HG02759 (cell line): Measurements from ENCODE around the gene HAVCR2.
"Not testable (repeated sequence)": the region's sequence is repeated elsewhere in the genome, so short reads cannot be mapped to it uniquely, and the experiment has no call there.

Source experiments
- ATAC-seq: cut with Tn5 transposase; IDR thresholded peaks from one replicate; pipeline ENCODE4 v1.9.1; 2021; ENCODE audit warnings: mild to moderate bottlenecking, moderate library complexity; ENCODE audit not compliant: unreplicated experiment

HAVCR2 gene

DNA sequence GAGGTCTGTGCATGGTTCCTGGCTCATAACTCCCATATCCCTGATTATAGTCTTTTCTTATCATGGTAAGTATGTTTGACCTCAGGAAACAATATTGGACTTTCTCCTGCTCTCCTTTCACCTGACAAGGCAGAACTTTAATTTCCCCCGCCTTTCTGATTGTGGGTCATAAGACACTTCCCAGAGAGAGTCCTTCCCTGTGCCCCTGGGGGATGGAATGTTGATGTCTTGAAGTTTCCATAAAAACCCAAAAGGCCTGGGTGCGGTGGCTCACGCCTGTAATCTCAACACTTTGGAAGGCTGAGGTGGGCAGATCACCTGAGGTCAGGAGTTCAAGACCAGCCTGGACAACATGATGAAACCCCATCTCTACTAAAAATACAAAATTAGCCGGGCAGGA, 61.8 kb downstream of the HAVCR2 start:
- ATAC-seq: not testable (repeated sequence)

DNA sequence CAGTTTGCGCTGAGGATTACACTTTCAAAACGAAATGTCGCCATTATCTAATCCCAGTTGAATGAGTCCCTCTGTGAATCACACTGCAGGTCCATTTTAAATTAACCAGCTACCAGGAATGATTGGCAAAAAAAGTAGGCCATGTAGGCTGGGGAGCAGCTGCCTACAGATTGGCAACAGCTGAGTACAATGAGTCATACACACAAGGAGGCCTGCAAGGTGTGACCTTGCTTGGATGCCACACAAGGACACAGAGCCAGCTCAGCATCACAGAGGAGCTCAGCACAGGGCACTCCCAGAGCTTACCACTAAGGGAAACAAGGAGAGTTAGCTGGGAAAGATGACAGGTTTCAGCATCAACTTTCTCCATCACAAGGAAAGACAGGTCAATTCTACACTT, 62.8 kb downstream of the HAVCR2 start:
- ATAC-seq: no peak

DNA sequence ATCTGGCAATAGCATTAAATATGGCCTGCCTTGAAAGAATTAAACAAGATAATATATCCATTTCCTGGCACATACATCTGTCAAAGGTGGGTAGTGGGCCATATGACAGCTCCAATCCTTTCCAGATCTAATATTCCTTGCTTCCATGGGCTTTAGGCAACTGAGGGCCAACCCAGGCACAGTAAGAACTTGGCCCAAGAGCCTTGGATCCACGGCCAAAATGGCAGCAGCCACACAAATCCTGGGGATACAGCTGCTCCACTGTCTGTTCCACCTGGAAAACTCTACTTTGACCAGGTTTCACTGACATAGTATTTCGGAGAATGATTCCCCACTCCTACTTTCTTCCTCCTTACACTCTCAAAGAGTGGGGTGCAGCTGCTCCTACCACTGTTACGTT, 63.2 kb downstream of the HAVCR2 start:
- ATAC-seq: no peak

DNA sequence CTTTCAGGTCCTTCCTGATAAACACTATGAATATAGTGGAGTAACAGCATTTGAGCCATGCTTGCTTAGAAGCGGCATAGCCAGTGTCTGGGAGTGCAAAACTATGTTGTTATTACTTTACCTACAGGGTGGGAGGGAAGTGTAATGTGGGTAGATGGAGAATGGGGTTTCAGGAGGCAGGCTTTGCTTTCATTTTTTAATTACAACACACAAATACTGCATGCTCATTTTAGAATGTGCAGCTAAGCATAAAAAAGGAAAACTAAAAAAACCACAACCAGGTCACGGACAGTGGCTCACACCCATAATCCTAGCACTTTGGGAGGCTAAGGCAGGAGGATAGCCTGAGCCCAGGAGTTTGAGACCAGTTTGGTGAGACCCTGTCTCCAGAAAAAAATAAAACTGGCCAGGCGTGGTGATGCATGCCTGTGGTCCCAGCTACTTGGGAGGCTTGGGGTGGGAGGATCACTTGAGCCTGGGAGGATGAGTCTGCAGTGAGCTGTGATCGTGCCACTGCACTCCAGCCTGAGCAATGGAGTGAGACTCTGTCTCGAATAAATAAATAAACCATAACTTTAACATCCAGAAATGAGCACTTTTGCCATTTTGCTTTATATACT, 70.2 kb downstream of the HAVCR2 start:
- no peak for ATAC-seq
